Esophagus muscularis mucosa (tissue), 4 donors: ENCODE results near the gene THADA. TPM values are rescaled to one million over a fixed set of nuclear protein-coding genes. Genes with fewer than 3 reads are reported as not detected.
"Not testable (repeated sequence)": the region's sequence is repeated elsewhere in the genome, so short reads cannot be mapped to it uniquely, and the experiment has no call there.

ENCODE experiments used
- DNase-seq: peaks from one replicate; pipeline ENCODE4 v3.0.0-alpha.2; 2017; ENCODE audit errors: extremely low spot score
- H3K27ac ChIP-seq, 4 donors: fragments of 200-600 bp; sonication (generic); replicated peaks in 1 of 4; 1 replicate in 3 of 4; 2 replicates in 1 of 4; pipeline ENCODE4 v1.5.1; 2016 to 2019; ENCODE audit warnings: mild to moderate bottlenecking in 1 of 4
- H3K27me3 ChIP-seq, 4 donors: fragments of 200-600 bp; sonication (generic); one replicate each; pipeline versions ENCODE4 v1.5.1 to v1.6.0; 2016 to 2019
- H3K36me3 ChIP-seq, 4 donors: fragments of 200-600 bp; sonication (generic); one replicate each; pipeline ENCODE4 v1.5.1; 2016 to 2019
- H3K4me1 ChIP-seq, 4 donors: fragments of 200-600 bp; sonication (generic); one replicate each; pipeline ENCODE4 v1.5.1; 2016 to 2019
- H3K4me3 ChIP-seq, 4 donors: fragments of 200-600 bp; sonication (generic); 1 replicate in 2 of 4; 2 replicates in 2 of 4; pipeline ENCODE4 v1.5.1; 2016 to 2019; ENCODE audit warnings: mild to moderate bottlenecking in 4 of 4, moderate library complexity in 1 of 4
- H3K9me3 ChIP-seq, 4 donors: fragments of 200-600 bp; sonication (generic); 1 replicate in 3 of 4; 2 replicates in 1 of 4; pipeline ENCODE4 v1.5.1; 2016 to 2019
- EP300 ChIP-seq: sonication (generic); formaldehyde crosslinking; IDR thresholded peaks from one replicate; pipeline ENCODE4 v1.6.1; 2017; ENCODE audit warnings: antibody characterized with exemption
- POLR2A ChIP-seq: fragments of 450-650 bp; IDR thresholded peaks from one replicate; pipeline ENCODE4 v1.6.1; 2017; ENCODE audit warnings: antibody characterized with exemption, moderate library complexity, mild to moderate bottlenecking, low read depth
- POLR2AphosphoS5 ChIP-seq, 2 donors: sonication (generic); formaldehyde crosslinking; IDR thresholded peaks; one replicate each; pipeline ENCODE4 v1.6.1; 2017; ENCODE audit warnings: antibody characterized with exemption in 2 of 2
- WGBS: methylation state at CpG from one replicate; pipeline ENCODE4 v1.1.5; 2018; 5-methylcytosine and 5-hydroxymethylcytosine counted together
- intact Hi-C: fragments of 100-400 bp; cut with DNase I; formaldehyde crosslinking; loops from one replicate; pipeline ENCODE4 v1.15.1; 2023
- total RNA-seq, 4 donors: library from RNA; depleted of rRNA; stranded (reverse); fragments of >200 nt; gene quantifications; one replicate each; pipeline versions ENCODE4 v1.1.0 to v1.2.1, GENCODE V29; 2016
- TF ChIP-seq, protein P1 (sequence below), 3 experiments: fragments of 200-600 bp in 2 of 3; fragments of 450-650 bp in 1 of 3; sonication (generic) in 2 of 3; IDR thresholded peaks; one replicate each; pipeline ENCODE4 v1.5.1; 2017 to 2019; ENCODE audit warnings: antibody characterized with exemption in 3 of 3, mild to moderate bottlenecking in 2 of 3, moderate library complexity in 1 of 3

The THADA gene
- total RNA-seq, 4 donors from 2014 or later: 17.2 to 28.7 (median 21.3) TPM

DNA sequence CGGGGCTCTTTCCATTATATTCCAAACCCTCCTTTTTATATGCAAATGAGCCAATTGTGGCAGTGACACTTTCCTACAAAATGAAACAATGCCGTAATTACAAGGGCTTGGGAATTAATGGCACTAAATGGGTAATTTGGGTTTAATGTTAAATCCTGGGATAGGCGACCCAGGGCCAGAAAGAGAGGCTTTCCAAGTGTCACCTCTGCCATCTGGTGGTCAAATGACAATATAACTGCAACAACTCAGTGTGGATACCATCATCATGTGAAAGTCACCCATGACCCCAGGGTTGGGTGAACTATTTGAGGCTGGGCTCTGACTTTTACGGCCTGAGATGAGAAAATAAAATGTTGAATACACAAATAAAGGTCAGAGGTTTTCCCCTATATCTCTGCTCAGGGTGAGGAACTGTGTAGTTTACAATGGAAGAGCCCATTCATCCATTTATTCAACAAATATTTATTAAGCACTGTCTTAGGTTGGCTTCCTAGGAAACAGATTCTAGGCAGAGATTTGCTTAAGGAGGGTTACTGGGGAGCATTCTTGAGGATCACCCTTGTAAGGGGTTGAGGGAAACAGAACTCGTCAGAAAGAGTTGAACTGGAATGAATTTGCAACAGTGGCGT lies 13.6 kb upstream of the THADA start:
- TF ChIP-seq POLR2A: no peak
- TF ChIP-seq, protein P1, sequence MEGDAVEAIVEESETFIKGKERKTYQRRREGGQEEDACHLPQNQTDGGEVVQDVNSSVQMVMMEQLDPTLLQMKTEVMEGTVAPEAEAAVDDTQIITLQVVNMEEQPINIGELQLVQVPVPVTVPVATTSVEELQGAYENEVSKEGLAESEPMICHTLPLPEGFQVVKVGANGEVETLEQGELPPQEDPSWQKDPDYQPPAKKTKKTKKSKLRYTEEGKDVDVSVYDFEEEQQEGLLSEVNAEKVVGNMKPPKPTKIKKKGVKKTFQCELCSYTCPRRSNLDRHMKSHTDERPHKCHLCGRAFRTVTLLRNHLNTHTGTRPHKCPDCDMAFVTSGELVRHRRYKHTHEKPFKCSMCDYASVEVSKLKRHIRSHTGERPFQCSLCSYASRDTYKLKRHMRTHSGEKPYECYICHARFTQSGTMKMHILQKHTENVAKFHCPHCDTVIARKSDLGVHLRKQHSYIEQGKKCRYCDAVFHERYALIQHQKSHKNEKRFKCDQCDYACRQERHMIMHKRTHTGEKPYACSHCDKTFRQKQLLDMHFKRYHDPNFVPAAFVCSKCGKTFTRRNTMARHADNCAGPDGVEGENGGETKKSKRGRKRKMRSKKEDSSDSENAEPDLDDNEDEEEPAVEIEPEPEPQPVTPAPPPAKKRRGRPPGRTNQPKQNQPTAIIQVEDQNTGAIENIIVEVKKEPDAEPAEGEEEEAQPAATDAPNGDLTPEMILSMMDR (IDR thresholded peaks at IDR 0.05): peak; percentile 50 to 72 (median 57)
- no peak for TF ChIP-seq POLR2AphosphoS5 (IDR thresholded peaks at IDR 0.05)
- TF ChIP-seq EP300: no peak
- Histone ChIP-seq H3K36me3 (no peaks in the 10 kb centered on the region), H3K9me3 (no peaks in the 10 kb centered on the region), H3K4me3 (no peak overlapping the region), H3K27me3 (no peaks in the 10 kb centered on the region), H3K4me1 (peaks cover 0 to 8% (median 2%) of the 10 kb centered on the region in 4 donors), H3K27ac (no peak overlapping the region)
- DNase-seq: no peak
- 50% methylated on average over 6 of the region's 6 CpGs for whole genome bisulfite sequencing
- intact Hi-C loops: no loop called here

DNA sequence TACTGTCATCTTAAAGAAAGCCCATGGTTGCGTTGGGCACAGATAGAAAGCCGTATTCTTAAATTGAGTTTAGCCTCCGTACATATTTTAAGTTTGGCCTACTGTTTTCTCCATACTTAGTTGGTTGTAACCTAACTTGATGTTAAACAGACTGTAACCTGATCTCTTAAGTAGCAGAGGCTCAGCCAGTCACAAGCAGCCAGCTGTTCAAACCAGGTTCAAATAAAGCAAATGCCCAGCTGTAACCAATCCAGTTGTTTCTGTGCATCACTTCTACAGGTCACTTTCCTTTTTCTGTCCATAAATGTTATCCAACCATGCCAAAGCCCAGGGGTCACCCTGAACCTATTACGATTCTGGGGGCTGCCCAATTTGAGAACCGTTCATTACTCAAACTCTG lies 10.0 kb upstream of the THADA start:
- intact Hi-C loops: no loop called here
- no peaks in the 10 kb centered on the region for H3K36me3 ChIP-seq
- H3K27ac ChIP-seq: no peak overlapping the region
- no peak overlapping the region for H3K4me3 ChIP-seq
- peaks cover 0 to 2% (median 0%) of the 10 kb centered on the region in 4 donors for H3K4me1 ChIP-seq
- no peaks in the 10 kb centered on the region for H3K27me3 ChIP-seq
- DNase-seq: no peak
- H3K9me3 ChIP-seq: no peaks in the 10 kb centered on the region
- TF ChIP-seq, protein P1 (IDR thresholded peaks at IDR 0.05): no peak
- TF ChIP-seq POLR2AphosphoS5 (IDR thresholded peaks at IDR 0.05) (no peak), POLR2A (no peak), EP300 (no peak)
- WGBS: 86% methylated on average over 5 of the region's 5 CpGs

DNA sequence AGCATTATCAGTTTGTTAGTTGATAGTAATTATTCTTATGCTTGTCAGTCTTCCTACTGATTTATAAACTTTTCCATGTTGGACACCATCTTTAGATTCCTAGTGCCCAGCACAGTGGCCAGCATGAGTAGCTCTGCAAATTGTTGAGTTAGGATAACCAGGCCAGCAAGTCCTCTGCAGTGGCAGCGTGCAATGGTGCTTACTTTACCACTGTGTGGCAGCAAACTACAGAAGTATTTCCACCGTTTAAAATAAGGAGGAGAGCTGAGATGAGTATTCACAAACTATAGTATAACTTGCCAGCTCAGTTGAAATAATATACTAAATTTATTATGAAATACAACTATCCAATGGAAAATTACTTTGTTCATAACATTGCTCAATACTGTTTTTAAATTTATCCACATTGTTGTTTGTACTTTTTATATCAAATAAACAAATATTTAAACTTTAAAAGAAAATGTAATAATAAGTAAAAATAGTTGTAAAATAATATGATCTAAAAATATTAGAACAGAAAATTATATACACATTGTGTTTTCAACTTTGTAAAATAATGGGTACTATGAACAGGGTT lies 9.3 kb upstream of the THADA start:
- H3K4me3 ChIP-seq: no peak overlapping the region
- no peaks in the 10 kb centered on the region for H3K36me3 ChIP-seq
- no peak for DNase-seq
- TF ChIP-seq EP300 (no peak), POLR2AphosphoS5 (IDR thresholded peaks at IDR 0.05) (no peak)
- TF ChIP-seq, protein P1 (IDR thresholded peaks at IDR 0.05): peak in 2 of 3 experiments; percentile 20 to 32
- intact Hi-C loops: no loop called here
- no peaks in the 10 kb centered on the region for H3K9me3 ChIP-seq
- 15% methylated on average over 2 of the region's 2 CpGs for WGBS
- H3K27ac ChIP-seq: no peak overlapping the region
- H3K4me1 ChIP-seq: peaks cover 0 to 2% (median 0%) of the 10 kb centered on the region in 4 donors
- H3K27me3 ChIP-seq: no peaks in the 10 kb centered on the region

DNA sequence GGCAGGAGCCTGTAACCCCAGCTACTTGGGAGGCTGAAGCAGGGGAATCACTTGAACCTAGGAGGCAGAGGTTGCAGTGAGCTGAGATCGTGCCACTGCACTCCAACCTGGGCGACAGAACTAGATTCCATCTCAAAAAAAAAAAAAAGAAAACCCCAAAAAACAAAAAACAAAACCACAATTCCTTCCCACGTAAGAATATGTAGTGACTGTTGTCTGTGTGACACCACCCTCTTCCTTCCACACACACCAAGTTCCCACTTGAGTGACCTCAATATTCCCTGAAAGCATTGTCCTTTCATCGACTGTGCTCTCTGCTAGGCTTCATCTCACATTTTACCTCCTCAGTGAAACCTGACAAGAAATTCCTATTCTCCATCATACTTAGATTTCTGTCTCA lies 8.8 kb upstream of the THADA start:
- WGBS: 80% methylated on average over 4 of the region's 4 CpGs
- no peaks in the 10 kb centered on the region for H3K9me3 ChIP-seq
- H3K36me3 ChIP-seq: no peaks in the 10 kb centered on the region
- H3K4me3 ChIP-seq: no peak overlapping the region
- H3K27ac ChIP-seq: no peak overlapping the region
- no peaks in the 10 kb centered on the region for H3K27me3 ChIP-seq
- DNase-seq: no peak
- intact Hi-C loops: no loop called here
- TF ChIP-seq, protein P1 (IDR thresholded peaks at IDR 0.05): no peak
- no peak for TF ChIP-seq POLR2A
- no peak for TF ChIP-seq EP300
- TF ChIP-seq POLR2AphosphoS5 (IDR thresholded peaks at IDR 0.05): no peak
- peaks cover 0 to 2% (median 0%) of the 10 kb centered on the region in 4 donors for H3K4me1 ChIP-seq

DNA sequence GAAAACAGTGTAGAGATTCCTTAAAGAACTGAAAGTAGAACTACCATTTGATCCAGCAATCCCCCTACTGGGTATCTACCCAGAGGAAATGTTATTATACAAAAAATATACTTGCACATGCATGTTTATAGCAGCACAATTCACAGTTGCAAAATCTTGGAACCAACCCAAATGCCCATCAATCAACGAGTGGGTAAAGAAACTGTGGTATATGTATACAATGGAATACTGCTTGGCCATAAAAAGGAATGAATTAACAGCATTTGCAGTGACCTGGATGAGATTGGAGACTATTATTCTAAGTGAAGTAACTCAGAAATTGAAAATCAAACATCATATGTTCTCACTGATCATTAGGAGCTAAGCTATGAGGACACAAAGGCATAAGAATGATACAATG lies 4.8 kb upstream of the THADA start:
- H3K4me3 ChIP-seq, H3K4me1 ChIP-seq, intact Hi-C loops, H3K9me3 ChIP-seq, H3K27ac ChIP-seq, H3K27me3 ChIP-seq, DNase-seq, H3K36me3 ChIP-seq: not testable (repeated sequence)
- WGBS: 65% methylated on average over 1 of the region's 1 CpG
